ENCODE data around the gene KLK3. TPM values are rescaled to one million over a fixed set of nuclear protein-coding genes. Genes with fewer than 3 reads are reported as not detected.
"Not testable (repeated sequence)": the region's sequence is repeated elsewhere in the genome, so short reads cannot be mapped to it uniquely, and the experiment has no call there.

KLK3 gene
- total RNA-seq (2014; rRNA removed; shearing (Covaris generic)): not detected in 2 replicates

- DNase-seq (ENCODE audit: low read depth): no peak
These were observed at the start of gene KLK3 for GRCh38 chr19:50854636-50855410. KLK3 (plus strand) TSS chr19:50854915; CDS start chr19:50854956, 41 bp downstream.

GRCh38 chr19:50808856-50809255 is 45.9 kb upstream of the KLK3 start:
- DNase-seq (ENCODE audit: low read depth): no peak

GRCh38 chr19:50811622-50812238 is 43.0 kb upstream of the KLK3 start:
- DNase-seq (ENCODE audit: low read depth): not testable (repeated sequence)

GRCh38 chr19:50812474-50812873 is 42.2 kb upstream of the KLK3 start:
- no peak for DNase-seq (ENCODE audit: low read depth)

- DNase-seq (ENCODE audit: low read depth): no peak
These were observed 39.8 kb upstream of the KLK3 start for GRCh38 chr19:50814883-50815282.

GRCh38 chr19:50815439-50815838 is 39.3 kb upstream of the KLK3 start:
- no peak for DNase-seq (ENCODE audit: low read depth)

- no peak for DNase-seq (ENCODE audit: low read depth)
These were observed 36.5 kb upstream of the KLK3 start for GRCh38 chr19:50817941-50818858.

- DNase-seq (ENCODE audit: low read depth): no peak
These were observed 35.7 kb upstream of the KLK3 start for GRCh38 chr19:50818859-50819472.

GRCh38 chr19:50819636-50820035 is 35.1 kb upstream of the KLK3 start:
- no peak for DNase-seq (ENCODE audit: low read depth)

- DNase-seq (ENCODE audit: low read depth): no peak
These were observed 34.6 kb upstream of the KLK3 start for GRCh38 chr19:50820086-50820485.

- DNase-seq (ENCODE audit: low read depth): no peak
These were observed 34.0 kb upstream of the KLK3 start for GRCh38 chr19:50820549-50821247.

GRCh38 chr19:50821248-50821612 is 33.5 kb upstream of the KLK3 start:
- DNase-seq (ENCODE audit: low read depth): no peak

GRCh38 chr19:50821622-50822021 is 33.1 kb upstream of the KLK3 start:
- no peak for DNase-seq (ENCODE audit: low read depth)

GRCh38 chr19:50822661-50823208 is 32.0 kb upstream of the KLK3 start:
- DNase-seq (ENCODE audit: low read depth): no peak

- no peak for DNase-seq (ENCODE audit: low read depth)
These were observed 31.2 kb upstream of the KLK3 start, which contains the start of gene KLK1 for GRCh38 chr19:50823389-50824042. KLK1 (minus strand) TSS chr19:50823787; CDS start chr19:50823748, 39 bp downstream.

GRCh38 chr19:50826492-50827240 is 28.0 kb upstream of the KLK3 start:
- DNase-seq (ENCODE audit: low read depth): no peak

- no peak for DNase-seq (ENCODE audit: low read depth)
These were observed 27.2 kb upstream of the KLK3 start for GRCh38 chr19:50827476-50827875.

GRCh38 chr19:50829801-50830200 is 24.9 kb upstream of the KLK3 start:
- DNase-seq (ENCODE audit: low read depth): no peak

- DNase-seq (ENCODE audit: low read depth): no peak
These were observed 24.3 kb upstream of the KLK3 start for GRCh38 chr19:50830266-50831025.

Data from M059J (cell line).